GM23338 (cell line): ENCODE data around the gene CDC14A. TPM values are rescaled to one million over a fixed set of nuclear protein-coding genes. Genes with fewer than 3 reads are reported as not detected.

Experiments
- ATAC-seq: fragments of 200-7000 bp; cut with Tn5 transposase; 3 replicates; pipeline ENCODE4 v1.9.1; 2020
- DNase-seq: peaks from one replicate; pipeline ENCODE4 v3.0.0-alpha.2; 2015; ENCODE audit warnings: low spot score
- H2AFZ ChIP-seq: fragments of 200-600 bp; sonication (generic); 2 replicates; pipeline ENCODE4 v1.8.0; 2016; ENCODE audit warnings: antibody characterized with exemption, mild to moderate bottlenecking, moderate library complexity
- H3F3A ChIP-seq: fragments of 200-600 bp; sonication (generic); replicated peaks from 2 replicates; pipeline ENCODE4 v1.8.0; 2017; ENCODE audit warnings: antibody characterized with exemption, mixed run types, low read depth
- H3K27ac ChIP-seq: fragments of 200-600 bp; sonication (generic); 2 replicates; pipeline ENCODE4 v1.6.1; 2016; ENCODE audit warnings: low read depth
- H3K27me3 ChIP-seq: fragments of 200-600 bp; sonication (generic); 2 replicates; pipeline ENCODE4 v1.8.0; 2016; ENCODE audit warnings: mild to moderate bottlenecking, mixed run types, moderate library complexity; ENCODE audit not compliant: insufficient read depth
- H3K36me3 ChIP-seq: fragments of 200-600 bp; sonication (generic); 2 replicates; pipeline ENCODE4 v1.8.0; 2016; ENCODE audit warnings: mild to moderate bottlenecking; ENCODE audit not compliant: insufficient read depth
- H3K4me1 ChIP-seq: fragments of 200-600 bp; sonication (generic); 2 replicates; pipeline ENCODE4 v1.8.0; 2016; ENCODE audit warnings: mild to moderate bottlenecking, moderate library complexity; ENCODE audit not compliant: insufficient read depth
- H3K4me2 ChIP-seq: fragments of 200-600 bp; sonication (generic); 2 replicates; pipeline ENCODE4 v1.7.1; 2017; ENCODE audit warnings: mixed run types
- H3K4me3 ChIP-seq: fragments of 200-600 bp; sonication (generic); 2 replicates; pipeline ENCODE4 v1.6.1; 2016; ENCODE audit warnings: mixed run types
- H3K79me2 ChIP-seq: fragments of 200-600 bp; sonication (generic); replicated peaks from 2 replicates; pipeline ENCODE4 v1.8.0; 2017; ENCODE audit warnings: mild to moderate bottlenecking; ENCODE audit not compliant: insufficient read depth
- H3K9me2 ChIP-seq: fragments of 200-600 bp; sonication (generic); 2 replicates; pipeline ENCODE4 v1.8.0; 2017; ENCODE audit not compliant: insufficient read depth
- H4K20me1 ChIP-seq: fragments of 200-600 bp; sonication (generic); replicated peaks from 2 replicates; pipeline ENCODE4 v1.8.0; 2017; ENCODE audit warnings: mild to moderate bottlenecking; ENCODE audit not compliant: insufficient read depth
- H3K27ac Mint-ChIP-seq: 2 replicates; pipeline ENCODE4 v1.8.0; 2020; ENCODE audit warnings: inconsistent platforms, mild to moderate bottlenecking, moderate library complexity, mixed read lengths
- H3K27me3 Mint-ChIP-seq: 3 replicates; pipeline ENCODE4 v1.8.0; 2022; ENCODE audit warnings: low read depth, mild to moderate bottlenecking, moderate library complexity, mixed read lengths, inconsistent platforms; ENCODE audit not compliant: insufficient read depth, poor library complexity
- H3K36me3 Mint-ChIP-seq: 3 replicates; pipeline ENCODE4 v1.8.0; 2021; ENCODE audit warnings: low read depth, mild to moderate bottlenecking, inconsistent platforms, moderate library complexity, mixed read lengths
- H3K4me1 Mint-ChIP-seq: 3 replicates; pipeline ENCODE4 v1.8.0; 2020; ENCODE audit warnings: mild to moderate bottlenecking, inconsistent platforms, mixed read lengths
- H3K4me3 Mint-ChIP-seq: 3 replicates; pipeline ENCODE4 v1.8.0; 2021; ENCODE audit warnings: moderate library complexity, mild to moderate bottlenecking, inconsistent platforms, mixed read lengths
- H3K9me3 Mint-ChIP-seq: 3 replicates; pipeline ENCODE4 v1.8.0; 2020; ENCODE audit warnings: moderate library complexity, mild to moderate bottlenecking, inconsistent platforms, mixed read lengths
- CREB1 ChIP-seq: fragments of 250-450 bp; sonication (Bioruptor Pico); IDR thresholded peaks from 2 replicates; pipeline ENCODE4 v1.5.0; 2020; ENCODE audit warnings: low read depth, mild to moderate bottlenecking, moderate library complexity
- ETS1 ChIP-seq: IDR thresholded peaks from 2 replicates; pipeline ENCODE4 v1.6.1; 2016; ENCODE audit warnings: antibody characterized with exemption
- EZH2 ChIP-seq: fragments of 200-600 bp; sonication (generic); IDR thresholded peaks from one replicate; pipeline ENCODE4 v1.8.0; 2017; ENCODE audit warnings: antibody characterized with exemption, mild to moderate bottlenecking, low read depth; ENCODE audit not compliant: unreplicated experiment
- EZH2phosphoT487 ChIP-seq: fragments of 200-600 bp; sonication (generic); IDR thresholded peaks from one replicate; pipeline ENCODE4 v1.8.1; 2018; ENCODE audit warnings: antibody characterized with exemption; ENCODE audit not compliant: unreplicated experiment
- JUNB ChIP-seq: IDR thresholded peaks from one replicate; pipeline ENCODE4 v1.6.1; 2016; ENCODE audit warnings: antibody characterized with exemption; ENCODE audit not compliant: unreplicated experiment
- NANOG ChIP-seq: IDR thresholded peaks from 2 replicates; pipeline ENCODE4 v1.6.1; 2016; ENCODE audit warnings: antibody characterized with exemption, borderline replicate concordance
- POLR2AphosphoS5 ChIP-seq: IDR thresholded peaks from 2 replicates; pipeline ENCODE4 v1.6.1; 2016; ENCODE audit warnings: antibody characterized with exemption, low read depth
- REST ChIP-seq: IDR thresholded peaks from one replicate; pipeline ENCODE4 v1.6.1; 2018; ENCODE audit warnings: antibody characterized with exemption; ENCODE audit not compliant: unreplicated experiment
- STAT1 ChIP-seq: IDR thresholded peaks from one replicate; pipeline ENCODE4 v1.6.1; 2016; ENCODE audit warnings: antibody characterized with exemption; ENCODE audit not compliant: unreplicated experiment
- ZNF114 ChIP-seq: fragments of 250-450 bp; sonication (Bioruptor Pico); IDR thresholded peaks from 2 replicates; pipeline ENCODE4 v1.5.0; 2020; ENCODE audit warnings: mild to moderate bottlenecking, moderate library complexity
- ZNF331 ChIP-seq: fragments of 250-450 bp; sonication (Bioruptor Pico); IDR thresholded peaks from 2 replicates; pipeline ENCODE4 v1.5.0; 2020; ENCODE audit warnings: low read depth, mild to moderate bottlenecking, moderate library complexity
- ZNF462 ChIP-seq: fragments of 250-450 bp; sonication (Bioruptor Pico); IDR thresholded peaks from 2 replicates; pipeline ENCODE4 v1.5.0; 2020; ENCODE audit warnings: mild to moderate bottlenecking, moderate library complexity
- polyA plus RNA-seq: library from polyadenylated mRNA; unstranded; fragments of >200 nt; fragmentation: Nextera tagmentation; extraction: Ambion mirVana; gene quantifications from 2 replicates; pipeline ENCODE4 v1.2.1, GENCODE V29; 2016
- total RNA-seq: library from RNA; depleted of rRNA; stranded (reverse); fragments of >200 nt; shearing (Covaris generic); gene quantifications from 2 replicates; pipeline ENCODE4 v1.2.3, GENCODE V29; 2014
- TF ChIP-seq, protein P1 (sequence below), 2 experiments: fragments of 200-600 bp in 1 of 2; sonication (generic) in 1 of 2; conservative IDR thresholded peaks; 2 replicates each; pipeline versions ENCODE4 v1.5.1 to v1.6.1; 2016 to 2017; ENCODE audit warnings: antibody characterized with exemption in 2 of 2, low read depth in 2 of 2, mild to moderate bottlenecking in 2 of 2, moderate library complexity in 1 of 2

Gene CDC14A
- total and polyA plus RNA-seq, 2 experiments from 2014 or later: 11.1 to 20.8 TPM

GRCh38 chr1:100506217-100506616, 153.9 kb downstream of the CDC14A start:
- Histone ChIP-seq H4K20me1 (no peaks in the 10 kb centered on the region), H3K27me3 (no peaks in the 10 kb centered on the region), H3K4me3 (no peak overlapping the region), H2AFZ (no peak overlapping the region), H3K4me2 (no peak overlapping the region), H3K79me2 (no peaks in the 10 kb centered on the region), H3K9me2 (no peaks in the 10 kb centered on the region), H3K36me3 (no peaks in the 10 kb centered on the region), H3K27ac (no peak overlapping the region), H3K4me1 (no peaks in the 10 kb centered on the region), H3F3A (no peaks in the 10 kb centered on the region)
- Mint-ChIP-seq H3K36me3 (peaks cover 10% of the 10 kb centered on the region; the same call in 2 of the 3 replicates), H3K27ac (no peak overlapping the region), H3K27me3 (peaks cover 3% of the 10 kb centered on the region), H3K9me3 (no peaks in the 10 kb centered on the region), H3K4me3 (no peak overlapping the region), H3K4me1 (peaks cover 4% of the 10 kb centered on the region; the same call in 2 of the 3 replicates)
- no peak for ATAC-seq
- TF ChIP-seq POLR2AphosphoS5 (no peak), EZH2 (no peak), CREB1 (CRISPR knock-in tag) (no peak), STAT1 (no peak), NANOG (no peak), ZNF331 (CRISPR knock-in tag) (no peak), ETS1 (no peak), ZNF462 (CRISPR knock-in tag) (no peak), EZH2phosphoT487 (no peak), ZNF114 (no peak), JUNB (no peak), REST (no peak)
- TF ChIP-seq, protein P1, sequence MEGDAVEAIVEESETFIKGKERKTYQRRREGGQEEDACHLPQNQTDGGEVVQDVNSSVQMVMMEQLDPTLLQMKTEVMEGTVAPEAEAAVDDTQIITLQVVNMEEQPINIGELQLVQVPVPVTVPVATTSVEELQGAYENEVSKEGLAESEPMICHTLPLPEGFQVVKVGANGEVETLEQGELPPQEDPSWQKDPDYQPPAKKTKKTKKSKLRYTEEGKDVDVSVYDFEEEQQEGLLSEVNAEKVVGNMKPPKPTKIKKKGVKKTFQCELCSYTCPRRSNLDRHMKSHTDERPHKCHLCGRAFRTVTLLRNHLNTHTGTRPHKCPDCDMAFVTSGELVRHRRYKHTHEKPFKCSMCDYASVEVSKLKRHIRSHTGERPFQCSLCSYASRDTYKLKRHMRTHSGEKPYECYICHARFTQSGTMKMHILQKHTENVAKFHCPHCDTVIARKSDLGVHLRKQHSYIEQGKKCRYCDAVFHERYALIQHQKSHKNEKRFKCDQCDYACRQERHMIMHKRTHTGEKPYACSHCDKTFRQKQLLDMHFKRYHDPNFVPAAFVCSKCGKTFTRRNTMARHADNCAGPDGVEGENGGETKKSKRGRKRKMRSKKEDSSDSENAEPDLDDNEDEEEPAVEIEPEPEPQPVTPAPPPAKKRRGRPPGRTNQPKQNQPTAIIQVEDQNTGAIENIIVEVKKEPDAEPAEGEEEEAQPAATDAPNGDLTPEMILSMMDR (conservative IDR thresholded peaks at IDR 0.05; ENCODE audit: low read depth in 2 of 2): no peak
- DNase-seq: no peak
